Middle frontal gyrus (tissue), 1 donor: ENCODE data around the gene ANKRD1.

Experiments used
- DNase-seq: peaks from one replicate; pipeline ENCODE4 v3.0.0-alpha.2; 2015; ENCODE audit warnings: low spot score; ENCODE audit errors: extremely low spot score

The ANKRD1 gene

GRCh38 chr10:90935581-90936275 lies 14.8 kb upstream of the ANKRD1 start:
- no peak for DNase-seq

DNA sequence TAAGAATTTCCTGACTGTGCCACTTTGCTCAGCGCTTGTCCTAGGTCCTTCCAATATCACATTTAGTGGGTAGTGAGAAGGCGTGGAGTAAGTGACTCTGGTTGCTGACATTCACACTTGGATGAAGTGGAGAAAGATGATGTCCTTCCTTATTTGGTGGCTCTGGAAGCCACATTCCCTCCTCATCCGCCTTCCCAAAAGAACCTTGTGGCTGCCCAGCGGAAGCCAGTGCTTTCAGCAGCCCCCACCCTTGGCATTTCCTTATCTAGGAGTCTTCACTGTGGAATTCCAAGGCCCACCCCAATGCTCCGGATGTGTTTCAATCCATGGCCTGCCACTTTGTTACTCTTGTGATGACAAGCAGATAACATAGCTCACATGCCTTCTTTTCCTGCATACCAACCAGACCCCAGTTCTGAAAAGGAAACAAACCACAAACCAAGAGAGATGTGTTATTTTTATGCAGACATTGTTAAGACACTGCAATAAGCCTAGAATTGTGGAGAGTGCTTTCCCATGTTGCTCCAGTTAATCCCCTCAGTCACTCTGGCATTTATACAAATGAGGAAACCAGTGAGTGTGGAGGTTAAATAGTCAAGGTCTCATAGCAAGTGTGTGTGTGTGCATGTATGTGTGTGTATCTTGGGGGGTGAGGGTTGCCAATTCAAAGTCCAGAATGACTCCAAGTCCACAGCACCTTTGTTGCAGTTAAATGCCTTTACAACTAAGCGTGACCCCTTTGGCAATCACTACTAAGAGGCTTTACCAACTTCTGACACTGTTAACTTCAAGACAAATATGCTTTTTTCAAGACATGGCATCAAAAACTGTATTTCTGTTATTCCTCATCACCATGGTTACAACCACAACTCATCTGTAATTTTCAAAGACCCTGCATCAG lies 10.3 kb upstream of the ANKRD1 start:
- DNase-seq: no peak

DNA sequence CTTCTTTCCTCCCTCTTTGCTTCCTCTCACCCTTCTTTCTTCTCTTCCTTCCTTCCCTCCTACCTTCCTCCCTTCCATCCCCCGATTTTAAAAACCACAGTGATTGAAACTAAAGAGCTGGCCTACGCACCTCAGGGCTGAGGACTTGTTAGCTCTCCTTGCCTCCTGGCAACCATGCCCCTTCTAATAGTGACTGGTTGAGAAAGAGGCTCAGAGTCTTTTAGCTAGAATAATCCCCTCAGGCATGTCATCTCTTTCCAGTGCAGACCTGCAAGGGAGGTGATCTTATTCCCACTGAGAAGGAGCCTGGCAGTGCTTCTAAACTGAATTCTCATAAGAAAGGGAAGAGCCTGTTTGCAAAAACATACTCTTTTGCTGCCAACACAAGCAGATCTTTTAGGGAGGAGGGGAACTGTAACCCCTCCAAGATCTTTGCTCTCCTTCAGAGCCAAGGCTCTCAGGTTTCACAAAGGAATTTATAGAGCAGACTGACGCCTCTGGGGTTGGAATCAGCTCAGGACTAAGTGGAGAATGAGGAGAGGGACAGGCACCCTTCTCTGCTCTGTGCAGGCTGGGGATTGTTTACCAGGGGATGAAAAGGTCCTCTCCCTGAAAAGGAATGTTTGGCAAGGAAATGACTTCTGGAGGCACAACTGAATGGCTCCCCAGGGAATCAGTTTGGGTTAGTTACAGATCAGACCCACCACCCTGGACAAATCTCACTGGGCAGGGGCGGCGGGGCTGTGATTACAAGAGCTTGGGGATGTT lies 9.4 kb upstream of the ANKRD1 start:
- no peak for DNase-seq

DNA sequence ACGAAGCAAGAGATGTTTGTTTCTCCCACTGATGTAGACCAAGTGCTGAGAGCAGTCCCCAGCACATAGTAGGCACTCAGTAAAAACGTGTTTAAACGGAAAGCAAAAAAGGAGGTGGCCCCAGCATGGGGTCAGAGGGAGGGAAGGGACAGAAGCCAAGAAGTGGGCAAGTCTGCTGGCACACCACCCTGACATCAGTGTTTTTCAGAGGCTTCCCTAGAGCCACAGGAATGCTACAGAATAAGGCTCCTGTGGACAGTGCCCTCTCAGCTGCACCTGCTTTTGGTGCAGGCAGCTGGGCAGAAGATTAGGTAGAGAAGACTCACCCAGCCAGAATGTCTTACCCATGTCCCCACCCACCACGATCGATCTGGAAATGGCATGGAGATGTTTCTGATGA lies 8.3 kb upstream of the ANKRD1 start:
- no peak for DNase-seq

DNA sequence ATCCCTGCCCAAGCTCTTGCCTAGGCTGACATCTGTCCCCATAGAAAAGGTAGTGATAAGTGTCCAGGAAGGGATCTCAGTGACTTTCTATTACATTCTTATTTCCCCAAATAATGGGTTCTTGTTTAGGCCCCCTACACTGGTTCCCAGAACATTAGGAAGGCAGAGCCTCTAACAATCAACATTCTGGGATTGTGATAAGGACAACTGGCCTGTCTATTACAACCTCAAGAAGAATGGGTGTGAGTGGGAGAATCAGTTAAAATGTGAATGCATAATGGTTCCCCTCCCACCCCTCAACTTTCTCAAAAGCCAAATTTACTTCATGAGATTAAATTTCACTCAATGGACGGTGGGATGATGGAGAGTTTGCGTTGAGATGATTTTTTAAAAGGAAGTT lies 6.4 kb upstream of the ANKRD1 start:
- no peak for DNase-seq

DNA sequence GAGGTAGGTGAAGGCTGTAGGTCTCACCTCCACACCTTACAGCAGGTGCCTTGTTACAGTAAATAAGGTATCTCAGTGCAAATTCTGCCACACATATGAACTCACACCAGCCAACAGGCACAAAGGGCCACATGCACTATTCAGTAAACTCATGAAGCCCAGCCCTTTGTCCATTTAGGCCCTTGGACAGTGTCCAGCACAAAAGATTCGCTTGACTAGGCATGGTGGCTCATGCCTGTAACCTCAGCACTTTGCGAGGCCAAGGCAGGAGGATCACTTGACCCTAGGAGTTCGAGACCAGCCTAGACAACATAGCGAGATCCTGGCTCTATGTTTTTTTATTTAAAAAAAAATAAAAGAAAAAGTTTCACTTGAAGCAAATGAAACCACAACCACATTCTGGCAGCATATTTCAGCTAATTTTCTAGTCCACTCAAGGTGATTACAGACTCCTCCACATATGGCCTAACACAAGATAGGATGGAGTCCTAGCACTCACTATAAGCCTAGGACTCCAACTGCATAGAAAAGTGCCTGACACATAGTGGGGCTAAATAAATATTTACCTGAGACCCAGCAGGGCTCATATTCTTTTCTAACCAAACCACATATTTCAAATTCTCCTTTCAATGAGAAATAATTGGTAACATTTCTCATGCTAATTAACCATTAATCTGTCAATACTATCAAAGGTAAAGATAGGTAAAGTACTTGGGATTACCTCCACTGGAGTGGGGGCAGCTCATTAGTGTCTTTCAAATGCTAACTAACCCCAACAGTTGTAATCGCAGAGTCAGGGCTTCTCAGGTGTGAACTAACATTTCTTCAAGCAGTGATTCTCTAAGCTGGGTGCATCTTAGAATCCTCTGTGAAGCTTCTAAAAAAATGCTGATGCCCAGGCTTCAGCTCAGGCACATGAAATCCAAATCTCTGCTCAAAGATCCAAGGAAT lies 4.5 kb upstream of the ANKRD1 start:
- no peak for DNase-seq

DNA sequence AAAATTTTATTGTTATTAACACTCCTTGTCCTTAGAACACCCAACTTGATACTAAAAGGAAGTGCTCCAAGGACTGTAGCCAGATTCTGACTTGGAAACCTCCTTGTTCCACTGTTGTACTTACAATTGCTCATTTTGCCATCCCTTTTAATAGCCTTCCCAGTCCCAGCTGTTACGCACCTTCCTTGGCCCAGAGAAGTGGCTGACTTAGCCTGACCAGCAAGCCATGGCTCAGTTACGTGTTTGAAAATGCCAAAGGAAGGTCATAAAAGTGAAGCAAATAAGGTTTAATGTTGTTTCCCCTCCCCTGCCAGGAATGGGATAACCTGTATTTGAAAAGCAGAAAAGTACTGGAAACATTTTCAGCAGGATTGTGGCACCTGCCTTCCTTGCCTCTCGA lies 3.7 kb upstream of the ANKRD1 start:
- DNase-seq: no peak

DNA sequence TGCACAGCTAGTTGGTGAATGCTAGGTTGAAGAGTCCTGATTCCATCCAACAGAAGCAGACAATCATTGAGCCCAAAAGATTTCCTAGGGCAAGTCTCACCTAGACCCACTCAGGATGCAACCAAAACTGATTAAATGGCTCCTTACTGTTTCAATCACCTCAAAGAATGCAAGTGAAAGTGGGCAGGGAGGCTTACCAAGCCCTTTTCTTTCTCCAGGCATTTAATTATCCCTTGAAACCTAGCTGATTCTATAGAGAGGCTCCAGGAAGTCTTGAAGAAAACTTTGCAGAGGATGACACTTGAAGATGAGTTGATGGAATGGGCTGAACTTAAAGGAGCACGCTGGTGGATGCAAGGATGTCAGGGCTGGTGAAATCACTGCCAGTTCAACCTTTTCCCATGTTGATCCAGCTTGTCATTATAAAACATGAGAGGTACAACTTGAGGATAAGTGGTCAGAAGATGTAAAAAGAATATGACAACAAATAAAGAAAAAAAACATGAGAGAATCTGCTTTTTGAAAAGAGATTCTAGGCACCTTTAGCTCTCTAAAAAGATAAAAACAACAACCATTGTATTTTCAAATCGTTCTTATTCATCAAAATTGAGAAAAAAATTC lies 2.3 kb upstream of the ANKRD1 start:
- DNase-seq: no peak

DNA sequence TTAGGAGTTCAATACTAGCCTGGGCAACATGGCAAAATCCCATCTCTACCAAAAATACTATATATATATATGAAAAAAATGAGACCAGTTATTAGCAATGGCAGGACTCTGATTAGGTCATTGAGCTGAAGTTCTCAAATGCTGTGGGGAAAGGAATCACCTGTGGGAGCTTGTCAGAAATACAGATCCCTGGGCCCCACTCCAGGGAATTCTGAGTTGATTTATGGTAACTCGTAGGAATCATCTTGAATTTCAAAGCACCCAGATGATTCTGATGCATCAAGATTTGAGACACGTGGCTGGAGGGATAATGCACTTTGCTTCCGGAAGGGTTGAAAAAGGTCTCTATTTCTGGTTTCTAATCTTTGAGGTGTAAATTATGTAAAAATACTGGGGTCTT lies 1.0 kb upstream of the ANKRD1 start:
- no peak for DNase-seq

DNA sequence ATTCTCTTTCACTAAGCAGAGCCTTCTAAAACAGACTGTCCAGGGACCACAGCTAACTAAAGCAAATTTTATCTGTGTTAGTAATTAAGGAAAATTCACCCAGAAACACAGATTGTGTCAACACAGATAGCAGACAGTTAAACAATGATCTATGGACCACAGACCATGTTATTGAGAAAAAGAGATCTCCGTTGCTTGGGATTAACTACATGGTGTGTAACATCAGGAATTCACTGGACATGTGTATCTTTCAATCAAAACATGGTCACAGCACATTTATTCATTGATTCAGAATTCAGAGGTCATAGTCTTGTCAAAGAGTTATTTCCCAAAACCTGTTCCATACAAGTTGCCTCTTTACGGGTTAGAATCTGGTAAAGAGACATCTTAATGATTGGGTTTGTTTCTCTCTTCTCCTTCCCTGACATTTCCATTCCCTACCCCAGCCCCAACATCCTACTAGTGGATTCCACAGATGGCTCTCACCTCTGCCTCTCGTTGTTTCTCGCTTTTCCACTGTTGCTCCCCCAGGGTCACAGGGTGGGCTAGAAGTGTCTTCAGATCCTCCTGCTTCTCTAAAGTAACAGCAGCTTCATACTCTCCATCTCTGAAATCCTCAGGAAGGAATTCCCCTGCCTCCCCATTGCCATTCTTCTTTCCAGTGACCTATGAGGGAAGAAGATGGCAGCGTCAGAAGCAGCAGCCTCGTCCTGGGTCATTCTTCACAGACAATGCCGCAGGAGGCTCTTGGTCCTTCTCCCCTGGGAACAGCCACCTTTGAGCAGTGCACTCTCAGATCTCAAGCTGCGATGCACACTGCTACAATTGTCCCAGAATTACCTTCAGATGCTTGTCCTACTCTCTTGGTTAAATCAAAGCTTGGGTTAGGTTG lies 958 bp downstream of the ANKRD1 start:
- DNase-seq: no peak

GRCh38 chr10:90917968-90918318 lies 2.9 kb downstream of the ANKRD1 start:
- no peak for DNase-seq

DNA sequence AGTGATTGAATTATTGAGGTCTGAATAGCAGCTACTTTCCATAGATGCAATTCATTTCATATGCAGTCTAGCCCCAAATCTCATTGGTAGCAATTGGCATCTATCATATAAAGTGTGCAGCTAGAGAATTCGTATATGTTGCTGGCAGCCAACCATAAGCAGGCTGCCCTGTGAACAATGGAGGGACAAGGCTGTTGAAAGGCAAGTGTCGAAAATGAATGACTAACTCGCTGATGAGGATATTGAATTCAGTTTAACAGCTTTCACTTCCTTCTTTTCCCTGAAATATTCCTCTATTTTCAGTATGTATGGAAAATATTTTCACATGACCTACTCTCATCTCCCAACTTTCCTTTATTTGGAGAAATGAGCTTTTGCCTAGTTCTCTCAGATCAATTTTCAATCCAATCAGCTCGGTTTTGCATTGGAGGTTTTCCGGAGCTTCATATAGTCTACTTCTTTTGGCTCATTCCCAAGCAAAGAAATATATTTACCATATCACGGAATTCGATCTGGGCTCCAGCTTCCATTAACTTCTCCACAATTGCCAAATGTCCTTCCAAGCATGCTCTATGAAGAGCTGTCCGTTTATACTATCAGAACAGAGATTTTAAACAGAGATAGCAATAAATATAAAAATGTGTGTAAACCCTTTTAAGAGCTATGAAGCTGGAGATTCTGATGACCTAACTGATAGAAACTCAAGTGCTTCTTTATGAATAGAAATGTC lies 3.5 kb downstream of the ANKRD1 start:
- DNase-seq: no peak

DNA sequence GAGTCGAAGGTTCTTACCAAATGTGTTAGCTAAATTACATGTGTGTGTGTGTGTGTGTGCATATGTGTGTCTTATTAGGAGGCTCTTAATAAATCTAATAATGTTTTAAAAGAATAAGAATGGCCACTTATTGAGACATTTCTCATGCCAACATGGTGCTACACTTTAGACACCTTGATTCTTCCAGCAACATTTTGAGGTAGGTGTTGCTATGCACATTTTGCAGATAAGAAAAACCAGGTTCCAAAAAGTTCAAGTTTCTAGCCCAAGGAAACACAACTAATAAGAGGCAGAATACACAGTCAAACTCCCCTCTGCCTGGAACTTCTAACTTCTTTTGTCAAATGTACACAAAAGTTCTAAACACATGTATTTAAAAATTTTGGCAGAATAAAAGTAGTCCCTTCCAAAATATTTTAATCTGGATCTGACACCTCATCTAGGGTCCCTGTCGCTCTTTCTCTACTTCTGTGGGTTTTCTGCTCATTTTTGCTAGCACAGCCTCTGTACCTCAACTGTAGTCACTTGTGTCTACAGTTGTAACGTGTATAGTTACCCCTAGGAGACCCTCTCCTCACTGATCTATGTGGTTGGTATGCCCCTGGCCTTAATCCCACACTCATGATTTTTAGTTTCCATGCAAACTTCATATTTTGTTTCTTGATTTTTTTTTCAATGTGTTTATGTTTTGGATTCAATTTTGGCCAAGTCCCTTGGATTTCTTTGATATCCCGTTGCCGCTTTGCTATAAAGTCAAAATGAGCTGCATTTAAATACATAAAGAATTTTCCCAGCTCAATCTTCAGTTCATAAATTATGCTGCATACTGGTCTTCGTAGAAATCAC lies 4.3 kb downstream of the ANKRD1 start:
- no peak for DNase-seq

GRCh38 chr10:90915766-90916075 lies 5.2 kb downstream of the ANKRD1 start:
- DNase-seq: no peak

- DNase-seq: no peak
Observed at GRCh38 chr10:90914992-90915765, 5.7 kb downstream of the ANKRD1 start.

DNA sequence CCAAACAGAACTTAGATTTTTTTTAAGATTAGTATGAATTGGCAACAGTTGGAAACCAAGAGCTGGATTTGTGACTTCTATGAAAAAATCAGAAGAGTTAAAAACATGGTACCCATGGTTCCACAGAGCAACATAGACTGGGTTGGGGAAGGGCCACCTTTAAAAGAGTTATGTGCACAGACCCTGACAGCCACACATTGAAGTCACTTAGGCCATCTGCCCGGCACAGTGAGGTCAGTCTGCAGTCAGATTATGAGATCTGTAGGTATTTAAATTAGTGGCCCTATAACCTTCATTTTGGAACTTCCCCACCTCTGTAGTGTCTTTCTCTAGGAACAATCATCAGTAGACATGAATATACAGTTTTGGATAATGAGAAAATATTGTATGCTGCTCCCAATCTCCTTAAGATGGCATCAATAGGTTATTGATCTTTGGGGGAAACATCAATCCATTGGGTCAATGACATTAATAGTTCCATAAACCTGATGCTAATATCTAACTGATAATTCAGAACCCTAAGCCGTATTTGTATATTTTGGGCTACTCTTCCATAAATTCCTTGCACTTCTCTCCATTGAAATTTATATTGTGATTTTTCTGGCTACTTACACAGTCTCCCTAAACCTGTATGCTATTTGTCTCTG lies 7.0 kb downstream of the ANKRD1 start:
- DNase-seq: no peak
